GM23338 (cell line): Measurements from ENCODE around the gene PBOV1.

ENCODE experiments used
- EZH2 ChIP-seq: fragments of 200-600 bp; sonication (generic); IDR thresholded peaks from one replicate; pipeline ENCODE4 v1.8.0; 2017; ENCODE audit warnings: antibody characterized with exemption, mild to moderate bottlenecking, low read depth; ENCODE audit not compliant: unreplicated experiment
- EZH2phosphoT487 ChIP-seq: fragments of 200-600 bp; sonication (generic); IDR thresholded peaks from one replicate; pipeline ENCODE4 v1.8.1; 2018; ENCODE audit warnings: antibody characterized with exemption; ENCODE audit not compliant: unreplicated experiment
- NANOG ChIP-seq: IDR thresholded peaks from 2 replicates; pipeline ENCODE4 v1.6.1; 2016; ENCODE audit warnings: antibody characterized with exemption, borderline replicate concordance
- POLR2AphosphoS5 ChIP-seq: IDR thresholded peaks from 2 replicates; pipeline ENCODE4 v1.6.1; 2016; ENCODE audit warnings: antibody characterized with exemption, low read depth
- STAT1 ChIP-seq: IDR thresholded peaks from one replicate; pipeline ENCODE4 v1.6.1; 2016; ENCODE audit warnings: antibody characterized with exemption; ENCODE audit not compliant: unreplicated experiment
- ZNF114 ChIP-seq: fragments of 250-450 bp; sonication (Bioruptor Pico); IDR thresholded peaks from 2 replicates; pipeline ENCODE4 v1.5.0; 2020; ENCODE audit warnings: mild to moderate bottlenecking, moderate library complexity
- ZNF331 ChIP-seq: fragments of 250-450 bp; sonication (Bioruptor Pico); IDR thresholded peaks from 2 replicates; pipeline ENCODE4 v1.5.0; 2020; ENCODE audit warnings: low read depth, mild to moderate bottlenecking, moderate library complexity
- TF ChIP-seq, protein P1 (sequence below), 2 experiments: fragments of 200-600 bp in 1 of 2; sonication (generic) in 1 of 2; conservative IDR thresholded peaks; 2 replicates each; pipeline versions ENCODE4 v1.5.1 to v1.6.1; 2016 to 2017; ENCODE audit warnings: antibody characterized with exemption in 2 of 2, low read depth in 2 of 2, mild to moderate bottlenecking in 2 of 2, moderate library complexity in 1 of 2
- TF ChIP-seq, protein P2 (sequence below): IDR thresholded peaks from one replicate; pipeline ENCODE4 v1.6.1; 2018; ENCODE audit warnings: antibody characterized with exemption; ENCODE audit not compliant: unreplicated experiment

DNA sequence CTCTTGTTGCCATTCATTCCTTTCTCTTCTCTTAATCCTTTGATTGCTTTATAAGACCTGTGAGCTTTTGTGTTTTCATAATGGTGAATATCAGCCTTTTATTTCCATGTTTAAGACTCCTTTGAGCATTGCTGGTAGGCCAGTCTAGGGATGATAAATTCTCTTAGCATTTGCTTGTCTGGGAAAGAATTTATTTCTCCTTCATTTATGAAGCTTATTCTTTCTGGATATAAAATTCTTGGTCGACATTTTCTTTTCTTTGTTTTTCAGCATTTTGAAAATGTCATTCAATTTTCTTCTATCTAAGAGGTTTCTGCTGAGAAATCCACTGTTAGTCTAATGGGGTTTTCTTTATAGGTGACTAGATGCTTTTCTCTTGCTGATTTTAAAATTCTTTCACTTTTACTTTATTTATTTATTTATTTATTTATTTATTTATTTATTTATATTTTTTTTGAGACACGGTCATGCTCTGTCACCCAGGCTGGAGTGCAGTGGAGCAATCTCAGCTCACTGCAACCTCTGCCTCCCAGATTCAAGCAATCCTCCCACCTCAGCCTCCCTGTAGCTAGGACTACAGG, 41.5 kb downstream of the PBOV1 start:
- TF ChIP-seq, protein P1, sequence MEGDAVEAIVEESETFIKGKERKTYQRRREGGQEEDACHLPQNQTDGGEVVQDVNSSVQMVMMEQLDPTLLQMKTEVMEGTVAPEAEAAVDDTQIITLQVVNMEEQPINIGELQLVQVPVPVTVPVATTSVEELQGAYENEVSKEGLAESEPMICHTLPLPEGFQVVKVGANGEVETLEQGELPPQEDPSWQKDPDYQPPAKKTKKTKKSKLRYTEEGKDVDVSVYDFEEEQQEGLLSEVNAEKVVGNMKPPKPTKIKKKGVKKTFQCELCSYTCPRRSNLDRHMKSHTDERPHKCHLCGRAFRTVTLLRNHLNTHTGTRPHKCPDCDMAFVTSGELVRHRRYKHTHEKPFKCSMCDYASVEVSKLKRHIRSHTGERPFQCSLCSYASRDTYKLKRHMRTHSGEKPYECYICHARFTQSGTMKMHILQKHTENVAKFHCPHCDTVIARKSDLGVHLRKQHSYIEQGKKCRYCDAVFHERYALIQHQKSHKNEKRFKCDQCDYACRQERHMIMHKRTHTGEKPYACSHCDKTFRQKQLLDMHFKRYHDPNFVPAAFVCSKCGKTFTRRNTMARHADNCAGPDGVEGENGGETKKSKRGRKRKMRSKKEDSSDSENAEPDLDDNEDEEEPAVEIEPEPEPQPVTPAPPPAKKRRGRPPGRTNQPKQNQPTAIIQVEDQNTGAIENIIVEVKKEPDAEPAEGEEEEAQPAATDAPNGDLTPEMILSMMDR (conservative IDR thresholded peaks at IDR 0.05; ENCODE audit: low read depth in 2 of 2), result no peak
- TF ChIP-seq POLR2AphosphoS5 (no peak), EZH2 (no peak), ZNF114 (CRISPR knock-in tag) (no peak), EZH2phosphoT487 (no peak), NANOG (no peak), STAT1 (no peak), ZNF331 (no peak)
- TF ChIP-seq, protein P2, sequence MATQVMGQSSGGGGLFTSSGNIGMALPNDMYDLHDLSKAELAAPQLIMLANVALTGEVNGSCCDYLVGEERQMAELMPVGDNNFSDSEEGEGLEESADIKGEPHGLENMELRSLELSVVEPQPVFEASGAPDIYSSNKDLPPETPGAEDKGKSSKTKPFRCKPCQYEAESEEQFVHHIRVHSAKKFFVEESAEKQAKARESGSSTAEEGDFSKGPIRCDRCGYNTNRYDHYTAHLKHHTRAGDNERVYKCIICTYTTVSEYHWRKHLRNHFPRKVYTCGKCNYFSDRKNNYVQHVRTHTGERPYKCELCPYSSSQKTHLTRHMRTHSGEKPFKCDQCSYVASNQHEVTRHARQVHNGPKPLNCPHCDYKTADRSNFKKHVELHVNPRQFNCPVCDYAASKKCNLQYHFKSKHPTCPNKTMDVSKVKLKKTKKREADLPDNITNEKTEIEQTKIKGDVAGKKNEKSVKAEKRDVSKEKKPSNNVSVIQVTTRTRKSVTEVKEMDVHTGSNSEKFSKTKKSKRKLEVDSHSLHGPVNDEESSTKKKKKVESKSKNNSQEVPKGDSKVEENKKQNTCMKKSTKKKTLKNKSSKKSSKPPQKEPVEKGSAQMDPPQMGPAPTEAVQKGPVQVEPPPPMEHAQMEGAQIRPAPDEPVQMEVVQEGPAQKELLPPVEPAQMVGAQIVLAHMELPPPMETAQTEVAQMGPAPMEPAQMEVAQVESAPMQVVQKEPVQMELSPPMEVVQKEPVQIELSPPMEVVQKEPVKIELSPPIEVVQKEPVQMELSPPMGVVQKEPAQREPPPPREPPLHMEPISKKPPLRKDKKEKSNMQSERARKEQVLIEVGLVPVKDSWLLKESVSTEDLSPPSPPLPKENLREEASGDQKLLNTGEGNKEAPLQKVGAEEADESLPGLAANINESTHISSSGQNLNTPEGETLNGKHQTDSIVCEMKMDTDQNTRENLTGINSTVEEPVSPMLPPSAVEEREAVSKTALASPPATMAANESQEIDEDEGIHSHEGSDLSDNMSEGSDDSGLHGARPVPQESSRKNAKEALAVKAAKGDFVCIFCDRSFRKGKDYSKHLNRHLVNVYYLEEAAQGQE, result no peak
